GM12878 (cell line): ENCODE results near the gene MZB1. TPM values are rescaled to one million over a fixed set of nuclear protein-coding genes. Genes with fewer than 3 reads are reported as not detected.
A peak's percentile ranks its signal among the peaks of the same experiment; 100 is the strongest.

Source experiments
- CREM ChIP-seq: IDR thresholded peaks from 2 replicates; pipeline ENCODE4 v1.6.1; 2014; ENCODE audit warnings: antibody characterized with exemption, low read depth
- CUX1 ChIP-seq: IDR thresholded peaks from 2 replicates; pipeline ENCODE4 v1.6.1; 2012; ENCODE audit warnings: improper control_type of control experiment, low read depth, low read length; ENCODE audit not compliant: insufficient replicate concordance
- MEF2A ChIP-seq: IDR thresholded peaks from 2 replicates; pipeline ENCODE4 v1.6.1; 2011; ENCODE audit warnings: low read depth, mild to moderate bottlenecking, low read length, moderate library complexity; ENCODE audit not compliant: insufficient read depth
- MXI1 ChIP-seq: fragments of 150-350 bp; IDR thresholded peaks from 2 replicates; pipeline ENCODE4 v1.6.1; 2011; ENCODE audit warnings: low read depth, mild to moderate bottlenecking, inconsistent platforms, low read length, improper control_type of control experiment
- MYB ChIP-seq: fragments of 150-350 bp; IDR thresholded peaks from 2 replicates; pipeline ENCODE4 v1.6.1; 2014; ENCODE audit warnings: mild to moderate bottlenecking, low read depth, low read length, borderline replicate concordance
- NKRF ChIP-seq: fragments of 450-650 bp; conservative IDR thresholded peaks from 2 replicates; pipeline ENCODE4 v1.6.1; 2017; ENCODE audit warnings: mild to moderate bottlenecking, moderate library complexity
- PAX5 ChIP-seq: IDR thresholded peaks from 2 replicates; pipeline ENCODE4 v1.6.1; 2011; ENCODE audit warnings: low read depth, low read length, borderline replicate concordance
- SREBF2 ChIP-seq: IDR thresholded peaks from 2 replicates; pipeline ENCODE4 v1.6.1; 2012; ENCODE audit warnings: mild to moderate bottlenecking, low read length
- SUPT20H ChIP-seq: IDR thresholded peaks from 2 replicates; pipeline ENCODE4 v1.6.1; 2011; ENCODE audit warnings: low read depth, mild to moderate bottlenecking, low read length, moderate library complexity, borderline replicate concordance; ENCODE audit not compliant: control insufficient read depth
- TARDBP ChIP-seq: IDR thresholded peaks from 2 replicates; pipeline ENCODE4 v1.6.1; 2016; ENCODE audit warnings: borderline replicate concordance
- polyA plus RNA-seq, 11 experiments: library from polyadenylated mRNA; depleted of rRNA in 4 of 11; unstranded in 6 of 11; stranded (reverse) in 5 of 11; fragments of >200 nt; fragmentation: Nextera tagmentation in 4 of 11; fragmentation: Illumina TruSeq in 1 of 11; extraction: Ambion mirVana in 4 of 11; extraction: Trizol in 1 of 11; gene quantifications; 1 replicate in 1 of 11; 2 replicates in 10 of 11; pipeline versions ENCODE4 v1.2.1 to v1.2.3, GENCODE V29; 2011 to 2016; ENCODE audit warnings: inconsistent platforms in 2 of 11, missing spikeins in 2 of 11, low read depth in 1 of 11
- total RNA-seq, 4 experiments: library from RNA; depleted of rRNA in 3 of 4; stranded (reverse); fragments of >200 nt in 3 of 4; fragmentation: Illumina TruSeq in 1 of 4; extraction: Trizol in 1 of 4; gene quantifications; 2 replicates each; pipeline versions ENCODE4 v1.2.1 to v1.2.3, GENCODE V29; 2013 to 2021
- TF ChIP-seq, protein P1 (sequence below), 3 experiments: IDR thresholded peaks in 2 of 3; conservative IDR thresholded peaks in 1 of 3; 2 replicates each; pipeline ENCODE4 v1.5.1; 2011; ENCODE audit warnings: low read depth in 3 of 3, low read length in 3 of 3, mild to moderate bottlenecking in 3 of 3, control low read depth in 2 of 3, moderate library complexity in 2 of 3, inconsistent platforms in 1 of 3, mixed read lengths in 1 of 3; ENCODE audit not compliant: control insufficient read depth in 2 of 3, insufficient read depth in 1 of 3; ENCODE audit errors: extremely low read depth in 1 of 3
- TF ChIP-seq, protein P2 (sequence below): IDR thresholded peaks from 2 replicates; pipeline ENCODE4 v1.6.1; 2012; ENCODE audit warnings: low read depth, low read length, improper control_type of control experiment
- TF ChIP-seq, protein P3 (sequence below): IDR thresholded peaks from 2 replicates; pipeline ENCODE4 v1.6.1; 2012; ENCODE audit warnings: mild to moderate bottlenecking, low read depth, low read length

MZB1 gene
- total and polyA plus RNA-seq, 10 of the 15 experiments (the other 5 are each of a cell fraction or from before 2014, with no cell fraction given), result 19.3 to 406 (median 188) TPM

GRCh38 chr5:139389701-139390638 is at the start of gene MZB1 (continued):
- TF ChIP-seq CUX1 (peak; percentile 28), CREM (peak; percentile 81), SUPT20H (no peak), NKRF (peak; percentile 51; the same call in 1 of the 2 replicates), MEF2A (no peak), MXI1 (peak; percentile 96), SREBF2 (no peak), MYB (no peak), TARDBP (0 out of 2 replicates have a peak, but pooled peaks have one; percentile 61), PAX5 (peak; percentile 79)
- TF ChIP-seq, protein P1, sequence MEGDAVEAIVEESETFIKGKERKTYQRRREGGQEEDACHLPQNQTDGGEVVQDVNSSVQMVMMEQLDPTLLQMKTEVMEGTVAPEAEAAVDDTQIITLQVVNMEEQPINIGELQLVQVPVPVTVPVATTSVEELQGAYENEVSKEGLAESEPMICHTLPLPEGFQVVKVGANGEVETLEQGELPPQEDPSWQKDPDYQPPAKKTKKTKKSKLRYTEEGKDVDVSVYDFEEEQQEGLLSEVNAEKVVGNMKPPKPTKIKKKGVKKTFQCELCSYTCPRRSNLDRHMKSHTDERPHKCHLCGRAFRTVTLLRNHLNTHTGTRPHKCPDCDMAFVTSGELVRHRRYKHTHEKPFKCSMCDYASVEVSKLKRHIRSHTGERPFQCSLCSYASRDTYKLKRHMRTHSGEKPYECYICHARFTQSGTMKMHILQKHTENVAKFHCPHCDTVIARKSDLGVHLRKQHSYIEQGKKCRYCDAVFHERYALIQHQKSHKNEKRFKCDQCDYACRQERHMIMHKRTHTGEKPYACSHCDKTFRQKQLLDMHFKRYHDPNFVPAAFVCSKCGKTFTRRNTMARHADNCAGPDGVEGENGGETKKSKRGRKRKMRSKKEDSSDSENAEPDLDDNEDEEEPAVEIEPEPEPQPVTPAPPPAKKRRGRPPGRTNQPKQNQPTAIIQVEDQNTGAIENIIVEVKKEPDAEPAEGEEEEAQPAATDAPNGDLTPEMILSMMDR (IDR thresholded peaks at IDR 0.05 in 2 of 3, conservative IDR thresholded peaks at IDR 0.05 in 1 of 3; ENCODE audit: control insufficient read depth in 2 of 3, extremely low read depth in 1 of 3, insufficient read depth in 1 of 3, low read depth in 3 of 3, low read length in 3 of 3), result no peak
- TF ChIP-seq, protein P2, sequence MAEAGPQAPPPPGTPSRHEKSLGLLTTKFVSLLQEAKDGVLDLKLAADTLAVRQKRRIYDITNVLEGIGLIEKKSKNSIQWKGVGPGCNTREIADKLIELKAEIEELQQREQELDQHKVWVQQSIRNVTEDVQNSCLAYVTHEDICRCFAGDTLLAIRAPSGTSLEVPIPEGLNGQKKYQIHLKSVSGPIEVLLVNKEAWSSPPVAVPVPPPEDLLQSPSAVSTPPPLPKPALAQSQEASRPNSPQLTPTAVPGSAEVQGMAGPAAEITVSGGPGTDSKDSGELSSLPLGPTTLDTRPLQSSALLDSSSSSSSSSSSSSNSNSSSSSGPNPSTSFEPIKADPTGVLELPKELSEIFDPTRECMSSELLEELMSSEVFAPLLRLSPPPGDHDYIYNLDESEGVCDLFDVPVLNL, result no peak
- TF ChIP-seq, protein P3, sequence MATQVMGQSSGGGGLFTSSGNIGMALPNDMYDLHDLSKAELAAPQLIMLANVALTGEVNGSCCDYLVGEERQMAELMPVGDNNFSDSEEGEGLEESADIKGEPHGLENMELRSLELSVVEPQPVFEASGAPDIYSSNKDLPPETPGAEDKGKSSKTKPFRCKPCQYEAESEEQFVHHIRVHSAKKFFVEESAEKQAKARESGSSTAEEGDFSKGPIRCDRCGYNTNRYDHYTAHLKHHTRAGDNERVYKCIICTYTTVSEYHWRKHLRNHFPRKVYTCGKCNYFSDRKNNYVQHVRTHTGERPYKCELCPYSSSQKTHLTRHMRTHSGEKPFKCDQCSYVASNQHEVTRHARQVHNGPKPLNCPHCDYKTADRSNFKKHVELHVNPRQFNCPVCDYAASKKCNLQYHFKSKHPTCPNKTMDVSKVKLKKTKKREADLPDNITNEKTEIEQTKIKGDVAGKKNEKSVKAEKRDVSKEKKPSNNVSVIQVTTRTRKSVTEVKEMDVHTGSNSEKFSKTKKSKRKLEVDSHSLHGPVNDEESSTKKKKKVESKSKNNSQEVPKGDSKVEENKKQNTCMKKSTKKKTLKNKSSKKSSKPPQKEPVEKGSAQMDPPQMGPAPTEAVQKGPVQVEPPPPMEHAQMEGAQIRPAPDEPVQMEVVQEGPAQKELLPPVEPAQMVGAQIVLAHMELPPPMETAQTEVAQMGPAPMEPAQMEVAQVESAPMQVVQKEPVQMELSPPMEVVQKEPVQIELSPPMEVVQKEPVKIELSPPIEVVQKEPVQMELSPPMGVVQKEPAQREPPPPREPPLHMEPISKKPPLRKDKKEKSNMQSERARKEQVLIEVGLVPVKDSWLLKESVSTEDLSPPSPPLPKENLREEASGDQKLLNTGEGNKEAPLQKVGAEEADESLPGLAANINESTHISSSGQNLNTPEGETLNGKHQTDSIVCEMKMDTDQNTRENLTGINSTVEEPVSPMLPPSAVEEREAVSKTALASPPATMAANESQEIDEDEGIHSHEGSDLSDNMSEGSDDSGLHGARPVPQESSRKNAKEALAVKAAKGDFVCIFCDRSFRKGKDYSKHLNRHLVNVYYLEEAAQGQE, result no peak
